DLD1 (cell line): Measurements from ENCODE around the gene GNAT2.
"Not testable (repeated sequence)": the region's sequence is repeated elsewhere in the genome, so short reads cannot be mapped to it uniquely, and the experiment has no call there.

ENCODE experiments used
- in situ Hi-C: cut with HindIII; loops from 2 replicates; pipeline ENCODE4 v1.10.0; 2017; ENCODE audit warnings: low sequenced_read_pairs

Gene GNAT2

GRCh38 chr1:109619576-109620400, at the start of gene GNAT2, which contains the start of gene AMPD2:
GNAT2 (minus strand) TSS chr1:109619616; CDS start chr1:109612870, 6,746 bp downstream.
AMPD2 (plus strand) TSS chr1:109619837; CDS start chr1:109621176, 1,339 bp downstream.
- in situ Hi-C loops: no loop called here

- in situ Hi-C loops: no loop called here
These were observed 48.8 kb upstream of the GNAT2 start for GRCh38 chr1:109668123-109668775.

- in situ Hi-C loops: no loop called here
These were observed 48.2 kb upstream of the GNAT2 start, which contains the start of gene GSTM2 for GRCh38 chr1:109667452-109668122. GSTM2 (plus strand) TSS chr1:109668057; CDS start chr1:109668116, 59 bp downstream.

- in situ Hi-C loops: no loop called here
These were observed 45.3 kb upstream of the GNAT2 start for GRCh38 chr1:109664671-109665070.

GRCh38 chr1:109661391-109661790, 42.0 kb upstream of the GNAT2 start:
- in situ Hi-C loops: no loop called here

- in situ Hi-C loops: not testable (repeated sequence)
These were observed 41.2 kb upstream of the GNAT2 start for GRCh38 chr1:109660691-109661026.

- in situ Hi-C loops: no loop called here
These were observed 40.7 kb upstream of the GNAT2 start for GRCh38 chr1:109659997-109660690.

GRCh38 chr1:109659145-109659544, 39.7 kb upstream of the GNAT2 start:
- in situ Hi-C loops: no loop called here

- in situ Hi-C loops: no loop called here
These were observed 39.2 kb upstream of the GNAT2 start for GRCh38 chr1:109658533-109659042.

GRCh38 chr1:109657970-109658369, 38.6 kb upstream of the GNAT2 start:
- in situ Hi-C loops: no loop called here

- in situ Hi-C loops: no loop called here
These were observed 38.0 kb upstream of the GNAT2 start for GRCh38 chr1:109657395-109657794.

GRCh38 chr1:109655615-109656519, 36.5 kb upstream of the GNAT2 start, which contains the start of gene GSTM4:
GSTM4 (plus strand) TSS chr1:109656099; CDS start chr1:109656390, 291 bp downstream.
- in situ Hi-C loops: no loop called here

GRCh38 chr1:109654519-109654918, 35.1 kb upstream of the GNAT2 start:
- in situ Hi-C loops: no loop called here

GRCh38 chr1:109653306-109653705, 33.9 kb upstream of the GNAT2 start:
- in situ Hi-C loops: no loop called here

- in situ Hi-C loops: no loop called here
These were observed 33.0 kb upstream of the GNAT2 start for GRCh38 chr1:109652402-109652801.

GRCh38 chr1:109650609-109651008, 31.2 kb upstream of the GNAT2 start:
- in situ Hi-C loops: no loop called here

GRCh38 chr1:109649491-109649914, 30.1 kb upstream of the GNAT2 start:
- in situ Hi-C loops: loop anchor here (25.0 kb wide), 1 partner anchor 113 kb away; the partner anchor contains the start of gene EPS8L3

- in situ Hi-C loops: loop anchor here (25.0 kb wide), 1 partner anchor 118 kb away; the partner anchor contains the start of gene EPS8L3
These were observed 25.3 kb upstream of the GNAT2 start for GRCh38 chr1:109644670-109645069.
